GM18526 (cell line): ENCODE results near the gene RIBC1.

Source experiments
- POLR2A ChIP-seq: IDR thresholded peaks from 3 replicates; pipeline ENCODE4 v1.6.1; 2011; ENCODE audit not compliant: insufficient read length; ENCODE audit errors: extremely low read depth

Gene RIBC1

DNA sequence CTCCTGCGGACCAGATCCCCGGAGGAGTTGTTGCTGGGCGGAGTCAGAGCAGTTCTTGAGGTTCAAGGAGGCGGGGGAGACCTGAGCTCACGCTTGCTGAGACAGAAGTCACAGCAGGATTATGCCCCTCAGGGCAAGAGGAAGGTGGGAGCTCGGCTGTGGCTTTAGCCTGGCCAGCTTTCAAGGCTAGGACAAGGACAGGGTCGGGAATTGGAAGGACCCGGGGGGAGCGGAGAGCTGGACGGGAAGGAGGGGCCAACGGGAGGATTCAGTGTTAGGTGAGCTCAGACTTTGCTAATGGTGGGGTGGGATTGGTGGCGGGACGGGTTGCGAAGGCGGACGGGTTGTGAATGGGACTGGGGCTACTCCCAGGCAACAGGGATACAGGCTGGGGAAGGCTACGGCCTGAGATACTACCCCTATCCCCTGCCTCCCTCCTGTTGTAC lies at the start of gene RIBC1:
Gene RIBC1, plus strand, starts transcription at position 13 of the 446 bp plus-strand sequence. CDS start 3,404 bp downstream, outside the sequence.
- no peak for TF ChIP-seq POLR2A

DNA sequence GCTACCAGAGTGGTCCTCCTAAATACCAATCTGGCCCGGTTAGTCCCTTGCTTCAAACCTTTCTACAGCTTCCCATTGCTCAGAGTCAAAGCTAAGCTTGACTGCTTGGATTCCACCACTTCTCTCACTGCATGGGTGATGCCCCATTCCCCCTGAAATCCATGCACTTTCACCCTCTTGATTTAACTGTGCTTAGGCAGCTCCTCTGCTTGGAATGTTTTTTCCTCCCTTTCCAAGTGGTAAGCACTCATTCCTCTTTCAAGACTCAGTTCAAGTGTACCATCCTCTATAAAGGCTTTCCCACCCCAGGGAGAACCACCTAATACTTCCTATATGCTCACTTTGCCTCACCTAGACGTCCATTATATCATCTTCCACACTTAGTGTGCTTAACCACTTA lies 49.4 kb upstream of the RIBC1 start:
- no peak for TF ChIP-seq POLR2A

DNA sequence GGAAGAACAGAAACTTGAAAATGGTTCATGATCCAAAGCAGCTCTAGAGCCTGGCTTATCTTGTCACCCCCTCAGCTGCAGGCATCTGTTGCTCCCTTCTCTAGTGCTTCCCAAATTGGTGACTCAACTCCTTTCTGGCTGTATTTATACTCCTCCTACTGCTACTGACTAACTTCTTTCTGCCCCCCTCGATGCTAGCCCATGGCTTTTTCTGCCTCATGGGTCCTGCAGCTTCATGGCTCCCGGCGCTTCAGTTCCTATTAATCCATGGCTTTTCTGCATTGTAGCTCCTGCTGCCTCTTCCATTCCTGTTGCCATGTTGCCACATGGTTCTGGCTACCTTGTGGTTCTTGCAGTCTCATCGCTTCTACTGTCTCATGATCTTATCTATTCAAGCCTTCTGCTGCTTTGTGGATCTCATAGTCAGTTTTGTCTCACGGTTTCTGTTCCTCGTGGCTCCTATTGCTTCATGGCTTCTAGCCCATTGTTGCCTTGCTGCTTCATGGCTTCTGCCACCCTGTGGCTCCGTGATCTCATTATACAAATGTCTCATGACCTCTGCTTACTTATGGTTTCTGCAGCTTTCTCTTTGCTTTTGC lies 48.4 kb upstream of the RIBC1 start:
- no peak for TF ChIP-seq POLR2A

DNA sequence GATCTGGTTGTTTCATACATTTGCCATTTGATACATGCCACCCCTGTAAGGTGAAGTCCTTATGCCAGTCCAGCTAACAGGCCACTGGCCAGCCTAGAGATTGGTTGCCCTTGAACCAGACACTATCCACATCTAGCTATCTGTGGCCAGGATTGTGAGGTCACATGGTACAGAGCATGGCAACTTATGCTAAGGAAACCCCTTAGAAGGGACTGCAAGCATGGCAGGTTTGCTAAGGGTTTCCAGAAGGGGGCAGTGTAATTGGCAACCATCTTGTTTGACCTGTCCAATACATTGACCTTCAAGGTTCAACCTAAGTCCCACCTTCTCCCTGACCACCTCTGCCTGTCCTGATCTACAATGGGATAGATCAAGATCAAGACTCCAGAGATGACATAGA lies 47.8 kb upstream of the RIBC1 start:
- TF ChIP-seq POLR2A = no peak

DNA sequence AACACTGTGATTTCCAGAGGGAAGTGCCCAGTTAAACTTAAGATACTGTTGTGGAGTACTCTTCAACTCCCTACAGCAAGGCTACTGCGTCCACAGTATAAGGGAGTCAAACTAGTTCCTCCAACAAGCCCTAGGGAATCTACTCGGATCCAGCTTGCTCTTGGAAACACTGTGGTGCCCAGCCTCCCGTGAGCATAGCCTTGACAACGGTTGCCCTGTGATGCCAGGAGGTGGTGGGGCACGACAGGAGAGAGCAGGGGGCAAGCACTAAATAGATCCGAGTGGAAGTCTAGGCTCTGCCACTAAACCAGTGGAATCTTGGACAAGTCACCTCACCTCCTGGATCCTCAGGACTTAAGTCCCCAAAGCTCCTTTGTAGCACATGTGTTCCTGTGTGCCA lies 45.8 kb upstream of the RIBC1 start:
- TF ChIP-seq POLR2A = no peak

DNA sequence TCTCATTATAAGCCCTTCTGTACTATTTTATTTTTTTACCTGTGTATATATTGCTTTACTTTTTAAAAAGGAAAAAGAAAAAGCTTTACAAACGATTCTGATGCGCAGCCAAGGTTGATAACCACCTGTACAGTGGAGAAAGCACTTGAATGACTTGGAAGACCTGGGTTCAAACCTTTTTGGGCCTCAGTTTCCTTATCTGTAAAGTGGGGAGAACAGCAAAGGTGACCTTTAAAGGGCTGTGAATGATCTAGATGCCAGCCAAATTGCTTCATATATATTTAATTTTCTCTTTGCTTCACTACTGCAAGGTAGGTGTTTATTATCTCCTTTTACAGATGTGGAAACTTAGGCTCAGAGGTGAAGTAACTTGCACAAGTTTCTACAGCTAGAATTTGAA lies 45.2 kb upstream of the RIBC1 start:
- no peak for TF ChIP-seq POLR2A

DNA sequence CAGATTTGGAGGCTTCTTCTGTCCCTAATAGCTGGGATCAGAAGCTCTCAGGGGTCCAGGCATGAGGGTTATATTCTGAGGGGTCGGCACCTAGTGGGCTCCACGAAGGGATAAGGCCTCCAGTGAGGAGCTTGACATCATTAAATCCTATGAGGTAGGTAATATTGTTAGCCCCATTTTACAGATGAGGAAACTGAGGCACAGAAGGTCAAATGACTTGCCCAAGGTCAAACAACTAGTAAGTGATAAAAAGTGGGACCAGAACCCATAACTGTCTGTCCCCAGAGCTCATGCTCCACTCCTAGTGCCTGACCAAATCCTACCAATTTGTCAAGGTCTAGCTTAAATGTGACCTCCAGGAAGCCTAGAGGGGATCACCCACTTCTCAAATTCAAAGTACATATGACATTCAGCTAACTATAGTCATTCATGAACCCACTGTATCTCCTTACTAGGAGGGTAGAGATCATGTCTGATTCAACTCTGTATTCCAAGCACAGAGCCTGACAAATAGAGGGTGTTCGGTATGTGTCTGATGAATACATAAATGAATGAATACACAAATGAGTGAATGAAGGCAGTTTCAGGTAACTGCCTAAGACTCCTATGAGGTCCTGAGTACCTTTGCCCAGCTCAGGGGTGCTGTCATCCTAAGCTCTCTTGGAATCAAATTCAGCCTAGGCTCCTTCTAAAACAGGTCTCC lies 43.5 kb upstream of the RIBC1 start:
- TF ChIP-seq POLR2A = no peak

DNA sequence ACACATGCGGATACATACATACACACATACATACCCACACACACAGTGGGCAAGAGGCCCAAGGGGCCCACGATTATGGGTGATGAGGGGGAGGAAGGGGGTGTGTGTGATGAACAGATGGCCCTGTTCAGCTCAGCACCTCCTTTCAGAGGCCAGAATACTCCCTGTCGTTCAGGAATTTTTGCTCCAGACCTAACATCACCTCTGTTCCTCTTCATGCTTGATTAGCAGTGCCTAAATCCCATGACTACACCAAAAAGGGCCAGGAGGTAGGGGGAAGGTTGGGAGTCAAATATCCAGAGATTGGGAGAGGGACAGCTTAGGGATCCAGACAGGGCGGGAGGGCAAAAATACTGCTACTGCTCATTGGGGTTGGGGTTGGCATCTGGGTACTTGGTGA lies 42.9 kb upstream of the RIBC1 start:
- no peak for TF ChIP-seq POLR2A

DNA sequence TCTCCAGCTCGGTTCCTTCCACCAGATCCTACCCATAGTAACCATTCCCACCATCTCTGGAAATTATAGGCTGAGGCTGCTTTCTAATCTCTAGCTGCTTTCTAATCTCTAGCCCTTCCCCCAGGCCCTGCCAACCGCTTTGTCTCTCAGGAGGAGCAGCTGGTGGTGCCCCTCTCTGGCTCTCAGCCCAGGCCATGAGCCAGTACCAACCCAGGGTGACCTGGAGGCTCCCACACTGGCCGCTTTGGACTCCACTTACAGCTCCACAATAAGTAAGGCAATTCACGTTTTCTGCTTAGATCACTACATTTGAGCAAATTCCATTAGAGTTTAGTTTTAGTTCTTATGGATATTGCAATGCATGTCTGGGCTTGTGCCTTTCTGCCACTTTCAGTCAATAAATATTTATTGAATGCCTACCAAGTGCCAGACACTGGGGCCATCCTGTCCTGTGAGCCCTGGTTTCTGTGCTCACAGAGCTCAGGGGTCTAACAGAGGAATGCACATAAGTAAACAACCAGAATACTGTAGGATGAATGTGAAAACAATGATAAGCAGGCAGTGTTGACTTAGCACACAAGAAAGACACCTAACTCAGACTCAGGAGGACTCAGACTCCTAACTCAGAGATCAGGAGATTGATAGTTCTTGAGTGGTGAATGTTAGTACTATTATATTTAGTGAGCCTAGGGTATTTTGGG lies 39.1 kb upstream of the RIBC1 start:
- no peak for TF ChIP-seq POLR2A

DNA sequence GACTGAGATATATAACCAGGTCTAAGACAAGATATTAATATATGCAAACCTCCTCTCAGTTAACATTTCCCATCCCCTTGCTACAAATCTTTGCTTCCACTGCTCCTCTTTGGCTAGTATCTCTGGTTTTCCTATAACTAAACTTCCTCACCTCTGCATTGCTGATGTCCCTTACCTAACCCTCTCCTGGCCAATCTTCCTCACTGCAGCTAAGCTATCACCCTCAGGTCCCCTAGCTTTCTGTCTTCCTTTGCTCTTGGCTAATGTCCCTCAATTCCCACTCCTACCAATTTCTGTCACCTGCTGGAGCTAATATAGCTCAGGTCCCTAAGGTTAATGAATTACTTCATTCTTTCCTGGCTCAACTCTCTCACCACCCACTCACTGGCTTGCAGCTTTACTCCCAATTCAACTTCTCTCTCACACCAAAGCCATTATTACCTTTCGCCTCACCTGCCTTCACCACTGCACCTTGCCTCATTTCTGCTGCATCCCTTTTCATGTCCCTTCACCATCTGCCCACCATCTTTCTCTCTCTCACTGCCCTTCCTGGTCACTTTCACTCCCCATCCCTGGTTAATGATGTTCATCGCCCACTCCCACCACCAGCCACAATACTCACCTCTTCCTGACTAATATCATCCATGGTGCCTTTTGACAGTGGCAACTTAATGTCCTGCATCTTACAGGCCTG lies 26.9 kb upstream of the RIBC1 start:
- TF ChIP-seq POLR2A = no peak

DNA sequence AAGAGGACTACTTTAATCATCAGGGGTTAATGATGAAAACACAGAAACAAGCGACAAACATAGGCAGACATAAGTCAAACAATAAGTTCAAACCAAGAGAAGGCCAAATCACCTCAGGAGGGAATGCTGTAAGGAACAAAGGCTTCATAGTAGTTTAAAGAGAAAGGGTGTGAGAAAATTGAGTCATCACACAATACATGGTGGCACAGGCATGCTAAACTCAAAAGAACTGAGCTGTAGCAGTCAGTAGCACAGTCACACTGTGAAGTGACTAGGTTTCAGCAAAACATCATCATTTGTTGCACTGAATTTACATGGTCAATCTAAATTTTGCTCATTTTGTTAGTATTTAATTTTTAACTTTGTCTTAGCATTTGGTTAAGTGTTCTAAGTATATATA lies 24.5 kb upstream of the RIBC1 start:
- no peak for TF ChIP-seq POLR2A

DNA sequence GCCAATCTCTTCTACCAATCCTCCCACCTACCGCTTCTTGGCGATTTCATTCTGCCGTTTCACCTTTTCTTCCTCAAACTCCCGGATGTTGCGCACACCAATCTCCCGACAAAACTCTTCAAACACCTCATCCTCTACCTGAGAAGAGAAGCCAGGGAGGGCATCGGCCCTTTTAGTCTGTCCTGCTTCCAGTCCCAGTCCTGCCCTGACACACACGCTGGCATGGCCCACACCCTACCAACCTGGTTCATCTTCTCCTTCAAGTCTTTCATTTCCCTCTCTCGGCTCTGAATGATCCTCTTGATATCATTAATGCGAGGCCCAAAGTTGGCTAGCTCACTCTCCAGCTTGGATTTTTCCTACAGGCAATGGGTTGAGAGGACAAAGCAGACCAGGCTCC lies 19.1 kb upstream of the RIBC1 start:
- TF ChIP-seq POLR2A = no peak

DNA sequence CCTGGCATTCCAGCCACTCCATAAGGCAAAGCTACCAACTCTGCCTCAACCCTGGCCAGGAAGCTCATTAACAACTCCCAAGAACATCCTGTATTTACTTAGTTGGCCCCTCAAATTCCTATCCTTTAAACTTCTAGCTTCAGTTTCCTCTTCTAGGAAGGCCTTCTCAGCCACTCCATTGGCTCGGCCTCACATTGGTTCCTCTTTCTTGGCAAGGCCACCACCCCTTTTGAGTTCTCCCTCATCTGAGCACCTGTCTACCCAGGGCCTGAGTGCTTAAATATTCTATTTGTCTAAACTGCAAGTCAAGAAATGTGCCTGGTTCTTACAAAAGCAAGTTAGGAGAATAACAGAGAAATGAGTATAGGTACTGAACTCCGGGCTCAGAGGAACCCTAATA lies 10.2 kb upstream of the RIBC1 start:
- no peak for TF ChIP-seq POLR2A

DNA sequence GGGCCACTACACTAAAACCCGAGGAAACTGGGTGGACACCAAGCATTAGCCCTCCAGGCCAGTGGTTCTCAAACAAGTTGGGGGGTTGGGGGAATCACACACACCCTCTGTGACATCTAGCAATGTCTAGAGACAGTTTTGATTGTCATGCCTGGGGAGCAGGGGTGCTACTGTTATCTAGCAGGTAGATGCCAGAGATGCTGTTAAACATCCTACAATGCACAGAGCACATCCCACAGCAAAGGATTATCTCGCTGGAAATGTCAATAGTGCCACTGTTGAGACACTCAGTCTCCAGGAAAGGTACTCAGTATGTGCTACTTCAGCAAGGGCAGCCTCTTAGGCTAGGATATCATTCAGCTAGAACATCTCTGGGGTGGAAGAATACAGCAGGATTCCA lies 1.5 kb upstream of the RIBC1 start:
- no peak for TF ChIP-seq POLR2A

DNA sequence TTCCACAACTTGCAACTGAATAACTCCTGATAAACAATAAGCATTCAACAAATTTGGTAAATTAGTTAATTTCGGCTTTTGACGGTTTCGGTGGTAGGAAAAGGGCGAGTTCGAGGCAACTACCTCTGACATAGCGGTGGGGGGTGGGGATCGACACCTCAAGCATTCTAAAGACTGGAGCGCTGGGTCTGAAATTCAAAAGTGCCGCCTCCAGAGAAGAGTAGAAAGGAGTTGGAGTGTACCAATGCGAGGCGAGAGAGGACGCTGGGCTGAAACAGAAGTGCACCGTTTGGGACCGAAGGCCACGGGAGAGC lies 944 bp upstream of the RIBC1 start:
- TF ChIP-seq POLR2A = no peak
